ENCODE results near the gene PRODH2. TPM values are rescaled to one million over a fixed set of nuclear protein-coding genes. Genes with fewer than 3 reads are reported as not detected.
A peak's percentile ranks its signal among the peaks of the same experiment; 100 is the strongest.

PRODH2 gene
- total RNA-seq, 1 experiment from 2014 or later: not detected

DNA sequence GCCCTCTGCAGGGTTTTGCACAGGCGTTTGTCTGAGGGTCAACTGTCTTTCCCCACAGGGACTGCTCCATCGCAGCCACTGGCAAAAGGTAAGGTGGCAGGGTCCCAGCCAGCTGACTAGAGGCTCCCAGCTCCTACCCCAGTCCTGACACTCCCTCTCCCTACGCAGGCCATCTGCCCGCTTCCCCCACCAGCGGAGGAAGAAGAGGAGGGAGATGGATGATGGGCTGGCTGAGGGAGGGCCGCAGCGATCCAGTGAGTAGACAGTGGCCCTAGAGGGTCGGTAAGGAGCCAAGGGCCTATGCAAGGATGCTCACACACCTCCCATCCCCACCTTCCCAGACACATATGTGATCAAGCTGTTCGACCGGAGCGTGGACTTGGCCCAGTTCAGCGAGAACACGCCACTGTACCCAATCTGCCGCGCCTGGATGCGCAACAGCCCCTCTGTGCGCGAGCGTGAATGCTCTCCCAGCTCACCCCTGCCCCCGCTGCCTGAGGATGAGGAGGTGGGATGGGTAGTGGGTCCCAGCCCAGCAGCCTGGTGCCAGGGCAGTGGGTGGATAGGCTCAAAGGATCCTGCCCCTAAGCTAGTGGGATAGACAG is 59.8 kb downstream of the PRODH2 start:
- Histone ChIP-seq H3K9me2 (ENCODE audit: insufficient read depth) (no peaks in the 10 kb centered on the region), H3K79me2 (ENCODE audit: low read depth) (peaks cover 11% of the 10 kb centered on the region), H3K36me3 (ENCODE audit: low read depth) (no peaks in the 10 kb centered on the region), H3K4me1 (replicated peaks; ENCODE audit: insufficient read depth) (peaks cover 25% of the 10 kb centered on the region), H3K4me3 (no peak overlapping the region), H3K4me2 (no peak overlapping the region), H3F3A (ENCODE audit: insufficient read depth, low read depth) (peaks cover 14% of the 10 kb centered on the region), H3K27me3 (ENCODE audit: insufficient read depth, low read depth) (no peaks in the 10 kb centered on the region), H3K9me3 (ENCODE audit: insufficient read depth, low read depth) (no peaks in the 10 kb centered on the region), H3K27ac (no peak overlapping the region), H4K20me1 (ENCODE audit: insufficient read depth) (no peaks in the 10 kb centered on the region), H2AFZ (no peak overlapping the region)
- POLR2A ChIA-PET (ENCODE audit: unreplicated experiment): interaction anchor here (0.7 kb wide), 1 partner anchor 196 kb away, joined by 4 read pairs; no protein-coding TSS in a partner anchor
- intact Hi-C loops (cut with micrococcal nuclease; ENCODE audit: unreplicated experiment): no loop called here
- CTCF ChIA-PET: no interaction called here
- no peak for DNase-seq
- TF ChIP-seq EZH2 (IDR thresholded peaks at IDR 0.05; ENCODE audit: low read depth): no peak
- TF ChIP-seq, protein P1, sequence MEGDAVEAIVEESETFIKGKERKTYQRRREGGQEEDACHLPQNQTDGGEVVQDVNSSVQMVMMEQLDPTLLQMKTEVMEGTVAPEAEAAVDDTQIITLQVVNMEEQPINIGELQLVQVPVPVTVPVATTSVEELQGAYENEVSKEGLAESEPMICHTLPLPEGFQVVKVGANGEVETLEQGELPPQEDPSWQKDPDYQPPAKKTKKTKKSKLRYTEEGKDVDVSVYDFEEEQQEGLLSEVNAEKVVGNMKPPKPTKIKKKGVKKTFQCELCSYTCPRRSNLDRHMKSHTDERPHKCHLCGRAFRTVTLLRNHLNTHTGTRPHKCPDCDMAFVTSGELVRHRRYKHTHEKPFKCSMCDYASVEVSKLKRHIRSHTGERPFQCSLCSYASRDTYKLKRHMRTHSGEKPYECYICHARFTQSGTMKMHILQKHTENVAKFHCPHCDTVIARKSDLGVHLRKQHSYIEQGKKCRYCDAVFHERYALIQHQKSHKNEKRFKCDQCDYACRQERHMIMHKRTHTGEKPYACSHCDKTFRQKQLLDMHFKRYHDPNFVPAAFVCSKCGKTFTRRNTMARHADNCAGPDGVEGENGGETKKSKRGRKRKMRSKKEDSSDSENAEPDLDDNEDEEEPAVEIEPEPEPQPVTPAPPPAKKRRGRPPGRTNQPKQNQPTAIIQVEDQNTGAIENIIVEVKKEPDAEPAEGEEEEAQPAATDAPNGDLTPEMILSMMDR (conservative IDR thresholded peaks at IDR 0.05): no peak
- no TSS peak for BruUV-seq (replicated peaks)

DNA sequence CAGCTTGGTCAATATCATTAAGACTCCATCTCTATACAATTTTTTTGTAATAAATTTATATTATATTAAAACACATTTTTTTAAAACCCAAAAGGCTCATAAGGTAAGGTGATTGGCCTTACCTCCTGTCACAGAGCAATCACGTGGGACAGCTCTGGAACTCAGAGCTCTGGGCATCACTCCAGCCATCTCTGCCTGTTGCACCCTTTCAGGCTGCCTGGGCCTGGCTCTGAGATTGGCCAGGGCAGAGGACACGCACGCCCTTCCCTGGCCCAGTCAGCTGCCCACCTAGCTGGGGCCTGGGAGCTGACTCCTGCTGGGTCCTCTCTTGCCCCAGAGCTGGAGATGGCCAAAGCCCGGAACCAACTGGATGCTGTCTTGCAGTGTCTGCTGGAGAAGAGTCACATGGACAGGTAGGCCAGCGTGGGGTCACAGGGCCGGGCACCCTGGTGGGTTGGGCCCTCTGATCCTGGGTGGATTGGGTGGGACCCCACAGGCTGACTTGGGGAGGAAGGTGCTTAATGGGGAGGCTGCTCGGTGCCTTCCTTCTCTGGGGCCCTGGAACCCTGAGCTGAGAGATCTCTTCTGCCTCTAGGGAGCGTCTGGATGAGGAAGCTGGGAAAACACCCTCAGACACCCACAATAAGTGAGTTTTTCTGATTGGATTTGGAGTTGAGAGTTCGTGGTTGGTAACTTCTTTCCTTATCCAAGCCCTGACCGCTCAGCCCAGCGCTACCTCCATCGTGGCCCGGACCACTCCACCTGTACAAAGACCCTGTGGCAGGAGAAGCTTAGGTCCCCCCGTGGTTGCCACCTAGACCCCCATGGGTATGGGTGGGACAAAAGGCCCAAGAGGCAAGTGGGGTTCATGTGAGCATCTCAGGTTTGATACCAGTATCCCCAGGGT is 60.6 kb downstream of the PRODH2 start:
- no TSS peak for BruUV-seq (replicated peaks)
- Histone ChIP-seq H3F3A (ENCODE audit: insufficient read depth, low read depth) (peaks cover 17% of the 10 kb centered on the region), H3K79me2 (ENCODE audit: low read depth) (peaks cover 15% of the 10 kb centered on the region), H3K9me2 (ENCODE audit: insufficient read depth) (no peaks in the 10 kb centered on the region), H3K36me3 (ENCODE audit: low read depth) (no peaks in the 10 kb centered on the region), H3K9me3 (ENCODE audit: insufficient read depth, low read depth) (no peaks in the 10 kb centered on the region), H3K27me3 (ENCODE audit: insufficient read depth, low read depth) (no peaks in the 10 kb centered on the region), H3K27ac (no peak overlapping the region), H3K4me1 (replicated peaks; ENCODE audit: insufficient read depth) (peaks cover 27% of the 10 kb centered on the region), H2AFZ (no peak overlapping the region), H4K20me1 (ENCODE audit: insufficient read depth) (no peaks in the 10 kb centered on the region), H3K4me3 (no peak overlapping the region), H3K4me2 (no peak overlapping the region)
- no peak for DNase-seq
- intact Hi-C loops (cut with micrococcal nuclease; ENCODE audit: unreplicated experiment): no loop called here
- ChIA-PET CTCF (no interaction called here), POLR2A (ENCODE audit: unreplicated experiment) (interaction anchor here (0.7 kb wide), 1 partner anchor 196 kb away, joined by 4 read pairs; no protein-coding TSS in a partner anchor)
- TF ChIP-seq, protein P1 (conservative IDR thresholded peaks at IDR 0.05): no peak
- TF ChIP-seq EZH2 (IDR thresholded peaks at IDR 0.05; ENCODE audit: low read depth): no peak

DNA sequence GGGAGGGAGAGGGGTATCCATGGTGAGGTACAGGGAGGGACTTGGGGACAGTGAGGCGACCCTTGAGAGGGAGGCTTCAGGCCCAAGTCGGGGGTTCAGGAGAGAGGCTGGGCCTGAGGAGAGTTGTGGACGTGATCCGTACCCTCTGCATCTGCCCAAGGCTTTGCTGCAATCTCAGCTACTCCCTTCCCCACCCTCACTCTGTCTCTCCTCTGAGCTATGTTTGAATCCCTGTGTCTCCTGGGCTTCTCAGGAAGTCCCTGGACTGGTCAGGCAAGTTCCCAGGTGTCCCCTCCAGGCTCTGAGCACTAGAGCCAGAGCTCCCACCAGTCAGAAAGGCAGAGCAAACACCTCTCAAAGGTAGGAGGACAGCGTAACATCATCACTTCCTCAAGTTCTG is 62.5 kb downstream of the PRODH2 start:
- Histone ChIP-seq H3F3A (ENCODE audit: insufficient read depth, low read depth) (peaks cover 14% of the 10 kb centered on the region), H3K9me2 (ENCODE audit: insufficient read depth) (no peaks in the 10 kb centered on the region), H3K27ac (no peak overlapping the region), H3K4me2 (peak overlapping the region; percentile 79), H3K36me3 (ENCODE audit: low read depth) (no peaks in the 10 kb centered on the region), H3K9me3 (ENCODE audit: insufficient read depth, low read depth) (no peaks in the 10 kb centered on the region), H3K27me3 (ENCODE audit: insufficient read depth, low read depth) (no peaks in the 10 kb centered on the region), H2AFZ (no peak overlapping the region), H3K4me3 (peak overlapping the region; percentile 24; the same call in 1 of the 2 replicates), H3K79me2 (ENCODE audit: low read depth) (peaks cover 29% of the 10 kb centered on the region), H3K4me1 (replicated peaks; ENCODE audit: insufficient read depth) (peaks cover 31% of the 10 kb centered on the region), H4K20me1 (ENCODE audit: insufficient read depth) (no peaks in the 10 kb centered on the region)
- CTCF ChIA-PET: interaction anchor here (0.5 kb wide), 1 partner anchor 34 kb away, joined by 7 read pairs; no protein-coding TSS in a partner anchor
- no peak for TF ChIP-seq EZH2 (IDR thresholded peaks at IDR 0.05; ENCODE audit: low read depth)
- TF ChIP-seq, protein P1 (conservative IDR thresholded peaks at IDR 0.05): no peak
- POLR2A ChIA-PET (ENCODE audit: unreplicated experiment): interaction anchor here (0.6 kb wide), 1 partner anchor 21 kb away, joined by 3 read pairs; no protein-coding TSS in a partner anchor
- BruUV-seq (replicated peaks): no TSS peak
- intact Hi-C loops (cut with micrococcal nuclease; ENCODE audit: unreplicated experiment): no loop called here
- DNase-seq: peak; percentile 24 to 47

Other genes with a start within 250 kb of the PRODH2 start
- gene ATP4A, start 249.2 kb downstream of the PRODH2 start, total RNA-seq (2021): not detected in 2 replicates
- not detected in 2 replicates for gene PMIS2, start 226.7 kb downstream of the PRODH2 start, total RNA-seq (2021)
- 21.7 and 23.5 TPM in 2 replicates for gene HAUS5, start 200.1 kb downstream of the PRODH2 start, total RNA-seq (2021)
- gene RBM42, start 183.8 kb downstream of the PRODH2 start, total RNA-seq (2021): 110 and 153 TPM in 2 replicates
- gene ETV2, start 171.1 kb downstream of the PRODH2 start, total RNA-seq (2021): 1.8 and 2.1 TPM in 2 replicates
- gene COX6B1, start 164.5 kb downstream of the PRODH2 start, total RNA-seq (2021): 441 and 489 TPM in 2 replicates
- gene UPK1A, start 146.3 kb downstream of the PRODH2 start, total RNA-seq (2021): 0.65 and 1.6 TPM in 2 replicates
- gene ZBTB32, start 108.3 kb downstream of the PRODH2 start, total RNA-seq (2021): not detected in 2 replicates
- gene KMT2B, start 94.8 kb downstream of the PRODH2 start, total RNA-seq (2021): 32.2 and 44.2 TPM in 2 replicates
- gene IGFLR1, start 70.4 kb downstream of the PRODH2 start, total RNA-seq (2021): 8.6 and 9.7 TPM in 2 replicates
- gene U2AF1L4, start 67.4 kb downstream of the PRODH2 start, total RNA-seq (2021): 13.9 and 14.3 TPM in 2 replicates
- 106 and 130 TPM in 2 replicates for gene PSENEN, start 67.2 kb downstream of the PRODH2 start, total RNA-seq (2021)
- gene LIN37, start 64.3 kb downstream of the PRODH2 start, total RNA-seq (2021): 9.4 and 17.0 TPM in 2 replicates
- 2.5 and 2.7 TPM in 2 replicates for gene HSPB6, start 55.8 kb downstream of the PRODH2 start, total RNA-seq (2021)
- 38.0 and 52.2 TPM in 2 replicates for gene PROSER3, start 54.7 kb downstream of the PRODH2 start, total RNA-seq (2021)
- gene ARHGAP33, start 37.3 kb downstream of the PRODH2 start, total RNA-seq (2021): 17.4 and 21.3 TPM in 2 replicates
- gene NPHS1, start 39.7 kb upstream of the PRODH2 start, total RNA-seq (2021): not detected in 2 replicates
- gene KIRREL2, start 44.1 kb upstream of the PRODH2 start, total RNA-seq (2021): not detected in 2 replicates
- 2.0 and 2.1 TPM in 2 replicates for gene APLP1, start 55.7 kb upstream of the PRODH2 start, total RNA-seq (2021)
- gene NFKBID, start 87.7 kb upstream of the PRODH2 start, total RNA-seq (2021): 15.7 and 27.5 TPM in 2 replicates
- gene HCST, start 89.7 kb upstream of the PRODH2 start, total RNA-seq (2021): 1.8 and 2.6 TPM in 2 replicates
- gene TYROBP, start 95.5 kb upstream of the PRODH2 start, total RNA-seq (2021): not detected in 2 replicates
- 10.5 and 14.7 TPM in 2 replicates for gene LRFN3, start 123.5 kb upstream of the PRODH2 start, total RNA-seq (2021)
- 16.9 and 22.4 TPM in 2 replicates for gene SDHAF1, start 182.3 kb upstream of the PRODH2 start, total RNA-seq (2021)
- gene SYNE4, start 196.0 kb upstream of the PRODH2 start, total RNA-seq (2021): 36.6 and 39.5 TPM in 2 replicates
- gene ALKBH6, start 201.4 kb upstream of the PRODH2 start, total RNA-seq (2021): 48.2 and 55.1 TPM in 2 replicates
- 4.2 and 5.0 TPM in 2 replicates for gene CLIP3, start 220.0 kb upstream of the PRODH2 start, total RNA-seq (2021)
- 5.2 and 6.2 TPM in 2 replicates for gene THAP8, start 241.4 kb upstream of the PRODH2 start, total RNA-seq (2021)
- 14.0 and 17.0 TPM in 2 replicates for gene WDR62, start 242.1 kb upstream of the PRODH2 start, total RNA-seq (2021)